ENCODE results near the gene ERAP2.

The ERAP2 gene, protein sequence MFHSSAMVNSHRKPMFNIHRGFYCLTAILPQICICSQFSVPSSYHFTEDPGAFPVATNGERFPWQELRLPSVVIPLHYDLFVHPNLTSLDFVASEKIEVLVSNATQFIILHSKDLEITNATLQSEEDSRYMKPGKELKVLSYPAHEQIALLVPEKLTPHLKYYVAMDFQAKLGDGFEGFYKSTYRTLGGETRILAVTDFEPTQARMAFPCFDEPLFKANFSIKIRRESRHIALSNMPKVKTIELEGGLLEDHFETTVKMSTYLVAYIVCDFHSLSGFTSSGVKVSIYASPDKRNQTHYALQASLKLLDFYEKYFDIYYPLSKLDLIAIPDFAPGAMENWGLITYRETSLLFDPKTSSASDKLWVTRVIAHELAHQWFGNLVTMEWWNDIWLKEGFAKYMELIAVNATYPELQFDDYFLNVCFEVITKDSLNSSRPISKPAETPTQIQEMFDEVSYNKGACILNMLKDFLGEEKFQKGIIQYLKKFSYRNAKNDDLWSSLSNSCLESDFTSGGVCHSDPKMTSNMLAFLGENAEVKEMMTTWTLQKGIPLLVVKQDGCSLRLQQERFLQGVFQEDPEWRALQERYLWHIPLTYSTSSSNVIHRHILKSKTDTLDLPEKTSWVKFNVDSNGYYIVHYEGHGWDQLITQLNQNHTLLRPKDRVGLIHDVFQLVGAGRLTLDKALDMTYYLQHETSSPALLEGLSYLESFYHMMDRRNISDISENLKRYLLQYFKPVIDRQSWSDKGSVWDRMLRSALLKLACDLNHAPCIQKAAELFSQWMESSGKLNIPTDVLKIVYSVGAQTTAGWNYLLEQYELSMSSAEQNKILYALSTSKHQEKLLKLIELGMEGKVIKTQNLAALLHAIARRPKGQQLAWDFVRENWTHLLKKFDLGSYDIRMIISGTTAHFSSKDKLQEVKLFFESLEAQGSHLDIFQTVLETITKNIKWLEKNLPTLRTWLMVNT

DNA sequence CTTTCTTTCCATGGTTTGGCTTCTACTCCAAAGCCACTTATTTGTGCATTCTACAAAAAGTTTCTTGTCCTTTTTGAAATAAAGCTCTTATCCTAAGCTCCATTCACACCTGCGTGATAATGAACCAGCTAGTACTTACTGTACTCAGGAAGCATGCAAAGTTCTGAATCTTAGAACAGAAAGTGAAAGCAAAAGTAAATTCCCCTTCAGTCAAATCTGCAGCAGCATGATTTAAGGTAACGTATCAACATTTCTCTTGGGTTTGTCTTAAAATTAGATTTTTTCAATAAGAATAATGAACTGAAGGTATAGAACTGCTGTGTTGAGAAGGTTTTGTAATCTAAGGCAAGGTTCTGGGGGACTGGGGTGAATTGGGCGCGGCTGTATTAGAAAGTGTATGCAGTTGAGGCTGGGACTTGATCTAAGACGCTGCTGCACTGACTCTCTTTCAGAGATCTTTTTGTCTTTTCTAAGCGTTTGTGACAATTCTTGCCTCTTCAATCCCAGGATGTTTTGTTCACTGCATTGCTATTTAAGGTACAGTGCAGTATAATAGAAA is at the start of gene ERAP2:
ERAP2 (plus strand) TSS at position 209 of the 559 bp plus-strand sequence. CDS start 3,186 bp downstream, outside the sequence.
- peak within 1 kb of the TSS; percentile 65 for H3K4me3 ChIP-seq (ENCODE audit: low read depth, low read length)
- TF ChIP-seq, protein P1, sequence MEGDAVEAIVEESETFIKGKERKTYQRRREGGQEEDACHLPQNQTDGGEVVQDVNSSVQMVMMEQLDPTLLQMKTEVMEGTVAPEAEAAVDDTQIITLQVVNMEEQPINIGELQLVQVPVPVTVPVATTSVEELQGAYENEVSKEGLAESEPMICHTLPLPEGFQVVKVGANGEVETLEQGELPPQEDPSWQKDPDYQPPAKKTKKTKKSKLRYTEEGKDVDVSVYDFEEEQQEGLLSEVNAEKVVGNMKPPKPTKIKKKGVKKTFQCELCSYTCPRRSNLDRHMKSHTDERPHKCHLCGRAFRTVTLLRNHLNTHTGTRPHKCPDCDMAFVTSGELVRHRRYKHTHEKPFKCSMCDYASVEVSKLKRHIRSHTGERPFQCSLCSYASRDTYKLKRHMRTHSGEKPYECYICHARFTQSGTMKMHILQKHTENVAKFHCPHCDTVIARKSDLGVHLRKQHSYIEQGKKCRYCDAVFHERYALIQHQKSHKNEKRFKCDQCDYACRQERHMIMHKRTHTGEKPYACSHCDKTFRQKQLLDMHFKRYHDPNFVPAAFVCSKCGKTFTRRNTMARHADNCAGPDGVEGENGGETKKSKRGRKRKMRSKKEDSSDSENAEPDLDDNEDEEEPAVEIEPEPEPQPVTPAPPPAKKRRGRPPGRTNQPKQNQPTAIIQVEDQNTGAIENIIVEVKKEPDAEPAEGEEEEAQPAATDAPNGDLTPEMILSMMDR (IDR thresholded peaks at IDR 0.05; ENCODE audit: low read depth, low read length): no peak

DNA sequence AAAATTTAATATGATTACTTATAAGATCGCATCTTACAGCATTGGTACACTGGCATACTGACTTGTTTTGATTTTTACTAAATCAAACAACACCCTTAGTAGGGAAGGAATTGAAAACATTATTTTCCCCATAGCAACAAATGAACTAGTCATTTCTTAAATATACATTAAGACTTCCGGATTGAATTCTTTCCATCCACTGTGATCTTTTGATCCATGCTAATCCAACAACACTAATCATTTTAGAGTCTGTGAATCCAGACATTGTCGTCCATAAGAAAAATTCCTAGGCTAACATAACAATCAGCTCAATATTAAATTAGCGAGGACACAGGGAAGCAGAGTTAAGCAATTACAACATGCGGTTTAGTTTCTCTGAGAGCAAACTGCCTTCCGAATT is 47.0 kb upstream of the ERAP2 start:
- H3K4me3 ChIP-seq (ENCODE audit: low read depth, low read length): no peak overlapping the region
- TF ChIP-seq, protein P1 (IDR thresholded peaks at IDR 0.05; ENCODE audit: low read depth, low read length): no peak

DNA sequence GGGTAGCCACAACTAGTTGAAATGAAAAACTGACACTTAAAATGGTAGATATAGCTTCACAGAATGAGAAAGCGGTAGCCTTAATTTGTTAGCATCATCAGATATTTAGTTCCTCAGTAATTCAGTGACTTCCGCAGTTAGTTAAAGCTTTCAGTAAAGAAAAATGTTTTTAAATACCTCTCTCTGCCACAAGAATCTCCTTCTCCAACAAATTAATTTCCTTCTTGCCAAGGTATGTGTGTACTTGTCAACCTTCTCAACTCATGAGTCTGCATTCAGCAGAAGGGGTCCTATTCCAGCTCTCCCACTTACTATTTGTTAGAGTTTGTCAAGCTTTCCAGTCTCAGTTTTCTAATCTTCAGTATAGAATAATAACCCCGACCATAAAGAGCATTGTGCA is 42.3 kb upstream of the ERAP2 start:
- TF ChIP-seq, protein P1 (IDR thresholded peaks at IDR 0.05; ENCODE audit: low read depth, low read length): no peak
- no peak overlapping the region for H3K4me3 ChIP-seq (ENCODE audit: low read depth, low read length)

DNA sequence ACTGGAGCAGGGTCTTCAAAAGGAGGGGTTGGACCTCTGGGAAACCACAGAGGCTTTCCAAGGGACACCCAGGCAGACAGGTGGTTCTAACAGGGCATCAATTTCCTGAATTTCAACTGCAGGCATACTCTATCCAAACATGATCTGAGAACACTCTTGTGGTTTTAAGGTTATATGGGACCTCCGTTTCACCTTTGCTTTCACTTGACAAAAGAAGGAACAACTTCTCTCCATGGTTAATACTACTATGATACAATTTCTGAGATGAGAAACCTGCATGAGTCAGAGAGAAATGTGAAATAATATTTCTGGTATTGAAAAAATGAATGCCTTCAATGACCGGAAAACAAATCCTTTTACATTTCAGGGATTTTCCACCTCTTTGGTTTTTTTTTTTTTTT is 40.5 kb upstream of the ERAP2 start:
- TF ChIP-seq, protein P1 (IDR thresholded peaks at IDR 0.05; ENCODE audit: low read depth, low read length): no peak
- no peak overlapping the region for H3K4me3 ChIP-seq (ENCODE audit: low read depth, low read length)

DNA sequence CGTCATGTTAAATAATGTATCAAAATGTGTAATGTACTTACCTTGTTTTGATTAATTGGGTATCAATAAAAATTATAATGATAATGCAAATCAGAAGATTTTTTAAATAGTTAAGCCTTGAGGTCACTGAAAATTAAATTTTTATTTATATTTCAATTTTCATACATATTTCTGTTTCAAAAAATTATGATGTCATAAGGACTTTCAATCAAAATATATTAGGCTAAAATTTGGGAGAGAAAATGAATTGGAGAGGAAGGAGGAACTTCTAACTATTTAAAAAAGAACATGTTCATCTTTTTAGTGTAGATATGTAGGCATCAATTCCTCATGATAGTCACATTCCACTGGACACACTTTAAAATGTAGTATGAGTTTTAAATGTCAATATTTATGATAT is 39.5 kb upstream of the ERAP2 start:
- H3K4me3 ChIP-seq (ENCODE audit: low read depth, low read length): no peak overlapping the region
- TF ChIP-seq, protein P1 (IDR thresholded peaks at IDR 0.05; ENCODE audit: low read depth, low read length): no peak

DNA sequence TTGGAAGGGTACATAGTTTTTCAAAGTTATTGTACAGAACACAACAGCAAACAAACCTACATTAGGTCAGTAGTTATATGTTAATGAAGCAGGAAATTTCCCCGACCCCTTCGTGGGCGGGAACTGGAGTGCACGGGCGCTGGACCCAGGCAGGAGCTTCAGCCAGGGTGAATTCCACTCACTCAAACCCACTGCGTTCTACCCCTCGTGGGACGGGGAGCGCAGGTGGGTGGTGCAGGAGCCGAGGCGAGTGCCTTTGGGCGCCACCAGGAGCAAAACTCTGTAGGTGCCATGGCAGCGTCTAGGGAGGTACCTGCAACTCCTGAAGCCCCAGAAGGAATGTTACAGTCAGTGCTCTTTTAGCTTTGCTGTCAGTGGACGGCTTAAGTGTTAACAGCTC is 39.0 kb upstream of the ERAP2 start:
- H3K4me3 ChIP-seq (ENCODE audit: low read depth, low read length): no peak overlapping the region
- TF ChIP-seq, protein P1 (IDR thresholded peaks at IDR 0.05; ENCODE audit: low read depth, low read length): no peak

Data from WI38 (cell line).